Calu3 (cell line): Measurements from ENCODE around the gene SPATA2L. TPM values are rescaled to one million over a fixed set of nuclear protein-coding genes. Genes with fewer than 3 reads are reported as not detected.

Source experiments
- BruUV-seq: library from RNA; stranded (reverse); fragments of 400-500 nt; replicated peaks from 2 replicates; lab custom pipeline; 2021; lab: Mats Ljungman, UMichigan
- CTCF ChIA-PET: fragments of 300-600 bp; sonication (Branson Sonifier 250); formaldehyde crosslinking; loops from one replicate; lab custom pipeline; 2022; ENCODE audit warnings: antibody characterized with exemption; lab: Charles Lee
- DNase-seq: peaks from one replicate; pipeline ENCODE4 v3.0.0; 2022
- H3K27ac Mint-ChIP-seq: one replicate; pipeline ENCODE4 v1.8.0; 2022; ENCODE audit warnings: mixed read lengths; ENCODE audit not compliant: unreplicated experiment
- H3K27me3 Mint-ChIP-seq: one replicate; pipeline ENCODE4 v1.8.0; 2022; ENCODE audit warnings: mixed read lengths; ENCODE audit not compliant: unreplicated experiment
- H3K36me3 Mint-ChIP-seq: one replicate; pipeline ENCODE4 v1.8.0; 2022; ENCODE audit warnings: mild to moderate bottlenecking, moderate library complexity, mixed read lengths; ENCODE audit not compliant: insufficient read depth, unreplicated experiment
- H3K4me1 Mint-ChIP-seq: one replicate; pipeline ENCODE4 v1.8.0; 2022; ENCODE audit warnings: mild to moderate bottlenecking, low read depth, mixed read lengths; ENCODE audit not compliant: unreplicated experiment
- H3K4me3 Mint-ChIP-seq: one replicate; pipeline ENCODE4 v1.8.0; 2022; ENCODE audit warnings: mild to moderate bottlenecking, low read depth, moderate library complexity, mixed read lengths; ENCODE audit not compliant: unreplicated experiment
- H3K9me3 Mint-ChIP-seq: one replicate; pipeline ENCODE4 v1.8.0; 2022; ENCODE audit warnings: low read depth, mixed read lengths; ENCODE audit not compliant: unreplicated experiment
- CTCF ChIP-seq: fragments of 200-600 bp; IDR thresholded peaks from one replicate; pipeline ENCODE4 v1.8.0; 2022; ENCODE audit warnings: antibody characterized with exemption; ENCODE audit not compliant: unreplicated experiment
- intact Hi-C: fragments of 100-400 bp; cut with micrococcal nuclease; formaldehyde crosslinking; loops from one replicate; pipeline ENCODE4 v1.10.0; 2022; ENCODE audit not compliant: unreplicated experiment
- total RNA-seq: library from RNA; stranded (reverse); gene quantifications from 2 replicates; pipeline ENCODE4 v1.2.3, GENCODE V29; 2022

Gene SPATA2L
- total RNA-seq, 1 experiment from 2014 or later = 20.7 TPM

GRCh38 chr16:89746043-89746442 lies 44.5 kb upstream of the SPATA2L start:
- peaks cover 74% of the 10 kb centered on the region for H3K36me3 Mint-ChIP-seq
- H3K27ac Mint-ChIP-seq = no peak overlapping the region
- H3K4me1 Mint-ChIP-seq = no peaks in the 10 kb centered on the region
- H3K9me3 Mint-ChIP-seq = no peaks in the 10 kb centered on the region
- no peak for DNase-seq
- no TSS peak for BruUV-seq
- no peak for TF ChIP-seq CTCF
- no peaks in the 10 kb centered on the region for H3K27me3 Mint-ChIP-seq
- CTCF ChIA-PET = no interaction called here
- intact Hi-C loops = no loop called here
- H3K4me3 Mint-ChIP-seq = no peak overlapping the region

GRCh38 chr16:89744813-89745212 lies 43.3 kb upstream of the SPATA2L start:
- CTCF ChIA-PET = no interaction called here
- H3K27me3 Mint-ChIP-seq = no peaks in the 10 kb centered on the region
- DNase-seq = no peak
- no peak overlapping the region for H3K4me3 Mint-ChIP-seq
- no TSS peak for BruUV-seq
- no peaks in the 10 kb centered on the region for H3K4me1 Mint-ChIP-seq
- peaks cover 84% of the 10 kb centered on the region for H3K36me3 Mint-ChIP-seq
- intact Hi-C loops = no loop called here
- TF ChIP-seq CTCF = no peak
- no peaks in the 10 kb centered on the region for H3K9me3 Mint-ChIP-seq
- no peak overlapping the region for H3K27ac Mint-ChIP-seq

- Mint-ChIP-seq H3K4me3 (no peak overlapping the region), H3K27ac (no peak overlapping the region), H3K4me1 (no peaks in the 10 kb centered on the region), H3K36me3 (peaks cover 87% of the 10 kb centered on the region), H3K9me3 (no peaks in the 10 kb centered on the region), H3K27me3 (no peaks in the 10 kb centered on the region)
- BruUV-seq = no TSS peak
- DNase-seq = no peak
- intact Hi-C loops = no loop called here
- CTCF ChIA-PET = interaction anchor here (0.6 kb wide), 3 partner anchors 10 to 304 kb away, joined by 3 to 5 read pairs (median 3); no protein-coding TSS in a partner anchor
- TF ChIP-seq CTCF = no peak
Measured at GRCh38 chr16:89742948-89743347, 41.4 kb upstream of the SPATA2L start.

GRCh38 chr16:89741342-89742014 lies 40.0 kb upstream of the SPATA2L start:
- no peak for TF ChIP-seq CTCF
- peak overlapping the region; percentile 34 for H3K27ac Mint-ChIP-seq
- intact Hi-C loops = no loop called here
- H3K27me3 Mint-ChIP-seq = no peaks in the 10 kb centered on the region
- H3K4me1 Mint-ChIP-seq = no peaks in the 10 kb centered on the region
- peaks cover 91% of the 10 kb centered on the region for H3K36me3 Mint-ChIP-seq
- DNase-seq = no peak
- no peak overlapping the region for H3K4me3 Mint-ChIP-seq
- CTCF ChIA-PET = no interaction called here
- no TSS peak for BruUV-seq
- H3K9me3 Mint-ChIP-seq = no peaks in the 10 kb centered on the region
